ENCODE measurements around the gene GAPT.

The GAPT gene

DNA sequence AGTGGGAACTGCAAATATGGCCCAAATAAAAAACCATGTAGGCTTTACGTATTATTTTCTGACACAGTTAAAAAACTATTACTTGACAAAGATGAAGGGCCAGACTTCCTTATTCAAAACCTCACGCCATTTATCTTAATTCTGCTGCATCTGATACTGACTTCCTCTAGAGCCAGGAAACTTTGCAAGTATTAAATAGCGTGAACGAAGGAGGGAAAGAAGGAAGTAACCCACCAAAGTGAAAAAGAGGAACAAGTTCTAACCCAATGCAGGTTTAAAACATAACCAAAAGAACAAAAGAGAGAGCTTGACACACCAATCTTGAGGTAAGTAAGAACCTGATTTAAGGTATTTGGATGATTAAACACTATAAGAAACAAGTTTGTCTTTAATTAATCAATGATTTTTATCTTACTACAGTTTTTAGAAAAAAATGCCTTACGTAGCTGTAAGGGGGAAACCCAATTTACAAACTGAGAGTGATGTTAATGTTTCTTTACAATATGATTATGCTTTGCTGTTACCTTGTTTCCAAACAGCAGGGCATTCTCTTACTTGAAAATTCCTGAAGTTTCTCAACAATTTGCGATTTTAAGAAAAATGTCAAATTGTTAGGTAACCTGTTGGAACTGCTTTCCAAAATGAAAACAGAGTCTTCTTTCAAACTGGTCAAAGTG lies at the start of gene GAPT:
Gene GAPT, plus strand, starts transcription at position 220 of the 677 bp plus-strand sequence. CDS start 3,102 bp downstream, outside the sequence.
- no peak for DNase-seq

DNA sequence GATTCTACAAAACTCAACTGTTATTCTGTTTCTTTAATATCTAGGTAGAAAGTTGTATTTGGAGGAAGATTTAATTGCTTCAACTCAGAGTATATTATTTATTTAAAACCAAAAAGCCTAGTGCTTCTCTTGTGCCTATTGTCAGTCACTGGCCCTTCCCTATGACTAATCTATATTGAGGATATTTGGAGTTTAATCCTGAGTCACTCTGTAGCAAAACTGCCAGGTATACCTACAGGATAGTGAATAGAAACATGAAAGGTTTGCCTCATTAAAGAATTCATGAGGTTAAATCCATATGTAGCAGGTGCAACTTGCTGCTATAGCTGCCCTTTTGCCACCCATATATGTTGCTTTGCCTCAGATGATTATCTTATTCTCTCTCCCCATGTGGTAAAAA lies 46.4 kb upstream of the GAPT start:
- no peak for DNase-seq

DNA sequence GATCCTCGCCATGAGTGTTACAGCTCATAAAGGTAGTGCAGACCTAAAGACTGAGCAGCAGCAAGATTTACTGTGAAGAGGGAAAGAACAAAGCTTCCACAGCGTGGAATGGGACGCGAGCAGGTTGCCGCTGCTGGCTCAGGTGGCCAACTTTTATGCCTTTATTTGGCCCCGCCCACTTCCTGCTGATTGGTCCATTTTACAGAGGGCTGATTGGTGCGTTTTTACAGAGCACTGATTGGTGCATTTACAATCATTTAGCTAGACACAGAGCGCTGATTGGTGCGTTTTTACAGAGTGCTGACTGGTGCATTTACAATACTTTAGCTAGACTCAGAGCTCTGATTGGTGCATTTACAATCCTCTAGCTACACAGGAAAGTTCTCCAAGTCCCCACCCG lies 45.2 kb upstream of the GAPT start:
- DNase-seq: no peak

DNA sequence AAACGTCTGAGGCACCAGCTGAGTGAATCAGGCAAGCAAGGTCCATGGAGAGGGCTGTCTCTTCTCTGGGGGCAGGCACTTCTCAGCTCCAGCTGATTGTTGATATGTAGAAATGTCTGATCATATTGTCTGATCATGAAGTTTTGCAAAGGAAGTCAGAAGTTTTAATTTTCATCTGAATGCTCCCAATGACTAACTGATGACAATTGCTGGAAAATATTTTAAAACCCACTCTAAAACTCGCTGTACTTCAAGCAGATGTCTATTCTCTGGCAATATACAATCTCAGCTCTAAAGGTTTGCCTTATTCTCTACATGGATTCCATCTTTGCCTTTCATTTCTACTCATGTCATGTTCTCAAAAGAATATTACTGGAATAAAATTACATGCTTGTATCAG lies 44.0 kb upstream of the GAPT start:
- DNase-seq: no peak

DNA sequence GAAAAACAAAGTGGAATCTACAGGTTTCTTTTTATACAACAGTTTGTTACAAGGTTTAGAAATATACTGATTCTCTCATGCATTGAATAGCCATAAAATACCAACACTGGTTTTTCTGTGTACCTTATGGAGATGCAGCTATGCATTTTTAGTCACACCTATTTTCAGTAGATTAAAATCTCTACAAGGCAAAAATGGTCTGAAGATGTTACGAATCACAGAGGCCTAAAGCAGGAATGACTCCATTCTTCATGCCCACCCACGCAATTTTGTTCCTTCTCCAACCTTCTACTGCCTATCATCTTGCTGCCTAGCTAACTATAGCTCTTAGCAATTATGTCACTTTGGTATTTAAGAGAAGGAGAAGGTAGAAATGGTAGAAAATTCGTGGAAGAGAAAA lies 41.2 kb upstream of the GAPT start:
- no peak for DNase-seq

DNA sequence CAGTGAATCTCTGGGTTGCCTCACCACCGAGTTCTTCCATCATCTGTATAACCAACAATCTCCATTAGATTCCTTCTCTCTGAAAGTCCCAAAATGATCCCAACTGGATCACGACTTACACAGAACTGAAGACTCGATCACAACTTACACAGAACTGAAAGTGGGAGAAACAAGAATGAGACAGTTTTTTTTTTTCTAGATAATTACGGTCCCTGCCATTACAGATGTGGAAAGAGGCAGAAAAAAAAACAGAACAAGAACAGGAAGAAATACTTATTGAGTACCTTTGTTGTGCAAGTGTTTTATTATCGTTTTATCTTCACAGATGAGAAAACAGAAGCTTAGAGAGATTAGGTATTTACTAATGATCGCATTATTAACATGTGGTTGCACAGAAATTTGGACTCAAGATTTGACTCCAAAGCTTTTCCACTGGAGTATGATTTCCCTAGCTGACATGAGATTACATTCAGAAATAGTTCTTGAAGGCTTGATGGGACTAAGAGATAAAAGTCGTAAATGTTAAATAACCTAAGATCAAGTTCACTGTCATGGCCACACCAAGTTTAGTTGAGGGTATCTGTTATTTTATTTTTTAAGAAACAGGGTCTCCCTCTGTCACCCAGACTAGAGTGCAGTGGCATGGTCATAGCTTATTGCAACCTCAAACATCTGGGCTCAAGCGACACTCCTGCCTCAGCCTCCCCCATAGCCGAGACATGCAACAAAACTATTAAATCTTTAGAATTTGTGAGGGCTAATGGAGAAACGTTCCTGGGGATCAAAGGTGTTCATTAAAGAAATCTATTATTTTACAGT lies 40.2 kb upstream of the GAPT start:
- DNase-seq: no peak

DNA sequence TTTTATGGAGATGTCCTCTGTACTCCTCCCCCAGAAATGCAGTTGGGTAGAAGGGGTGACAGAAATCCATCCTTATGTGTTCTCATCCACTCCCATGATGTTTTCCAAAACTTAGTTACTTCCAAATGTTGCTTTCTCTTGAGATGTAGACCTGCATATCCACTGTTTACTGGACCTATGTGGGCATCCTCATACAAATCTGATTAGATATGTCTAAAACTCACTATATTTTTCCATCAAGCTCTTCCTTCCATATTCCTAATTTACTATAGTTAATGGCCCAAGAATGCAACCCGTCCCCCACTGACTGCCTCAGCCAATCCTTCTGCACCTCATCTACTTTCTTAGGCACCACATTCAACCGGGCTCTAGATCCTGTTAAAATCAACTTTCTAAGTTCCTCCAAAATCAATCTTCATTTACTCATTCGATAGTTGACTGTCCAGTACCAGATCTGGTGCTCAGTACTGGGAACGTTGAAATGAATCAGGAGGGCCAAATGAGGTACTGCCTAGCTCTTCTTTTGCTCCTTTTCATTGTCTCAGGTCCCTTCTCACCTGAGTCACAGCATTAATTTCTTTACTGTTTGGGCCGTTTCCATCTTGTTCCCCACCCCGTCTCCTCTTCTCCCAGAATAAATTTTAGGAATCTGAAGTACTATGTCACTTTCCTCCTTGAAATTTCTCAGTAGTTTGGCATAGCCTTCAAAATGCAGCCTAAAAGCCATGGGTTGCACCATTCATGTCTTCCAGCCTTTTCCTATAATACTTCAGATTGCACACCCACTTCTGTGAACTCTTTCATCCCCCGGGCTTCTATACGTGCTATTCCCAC lies 39.3 kb upstream of the GAPT start:
- DNase-seq: no peak

DNA sequence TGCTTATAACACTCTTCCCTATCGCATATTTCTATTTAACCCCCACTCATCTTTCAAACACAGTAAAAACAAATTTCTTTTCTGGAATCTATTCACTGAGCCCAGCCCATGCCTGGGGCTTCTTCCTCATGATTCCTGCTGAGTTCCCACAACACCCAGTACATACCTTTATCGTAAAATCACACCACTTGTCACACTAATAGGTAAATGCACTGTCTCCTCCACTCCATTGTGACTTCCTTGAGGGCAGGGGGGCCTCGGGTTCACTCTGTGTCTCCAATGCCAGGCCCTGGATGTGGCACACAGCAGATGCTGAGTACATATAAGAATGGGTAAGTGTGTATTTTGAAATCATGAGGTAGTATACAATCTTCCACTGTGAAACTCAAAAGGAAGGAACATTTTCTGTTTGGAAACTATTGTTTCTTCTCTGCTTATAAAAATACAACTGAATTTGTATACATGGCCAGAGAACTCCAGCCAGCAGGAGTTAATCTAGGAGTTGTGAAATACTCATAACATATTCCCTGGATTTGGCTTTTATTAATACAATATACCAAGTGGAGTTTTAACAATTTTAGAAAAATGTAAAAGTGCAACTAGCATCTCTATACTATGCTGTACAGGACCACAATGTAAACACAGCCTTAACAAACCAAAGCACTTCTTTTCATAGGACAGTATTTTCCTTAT lies 38.5 kb upstream of the GAPT start:
- DNase-seq: no peak

DNA sequence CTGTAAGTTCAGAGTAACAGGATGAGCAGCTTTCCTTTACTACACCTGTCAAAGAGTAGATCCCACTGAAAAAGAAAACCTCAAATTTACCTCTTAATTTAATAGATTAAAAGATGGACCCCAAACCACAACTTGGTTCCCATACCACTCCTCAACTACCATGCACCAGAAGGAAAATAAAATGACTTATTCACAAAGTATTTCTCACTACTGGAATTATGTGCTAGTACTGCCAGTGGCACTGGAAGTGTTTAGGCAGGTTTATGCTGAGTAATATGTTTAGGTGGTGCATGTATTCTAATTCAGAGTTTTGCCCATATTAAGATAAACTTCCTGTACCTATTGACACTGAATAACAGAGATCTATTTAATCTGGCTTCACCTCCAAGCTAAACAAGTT lies 37.9 kb upstream of the GAPT start:
- no peak for DNase-seq

DNA sequence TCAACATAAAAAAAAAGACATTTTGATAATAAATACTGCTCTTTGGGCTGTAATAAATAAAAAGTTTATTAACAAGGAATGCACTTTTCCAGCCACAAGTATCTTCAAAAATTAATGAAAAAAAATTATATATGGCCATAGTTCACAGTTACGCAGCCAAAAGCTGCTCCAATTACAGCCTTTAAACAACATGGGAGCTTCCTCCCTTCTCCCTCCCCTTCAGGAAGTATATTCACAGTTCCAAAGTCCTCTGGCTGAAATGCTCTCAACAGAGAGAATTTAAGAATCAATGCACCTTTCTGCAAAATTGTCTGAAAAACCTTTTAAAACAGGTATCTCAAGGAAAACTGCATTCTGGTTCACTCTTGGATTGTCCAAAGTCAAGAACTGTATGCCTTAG lies 37.2 kb upstream of the GAPT start:
- DNase-seq: no peak

DNA sequence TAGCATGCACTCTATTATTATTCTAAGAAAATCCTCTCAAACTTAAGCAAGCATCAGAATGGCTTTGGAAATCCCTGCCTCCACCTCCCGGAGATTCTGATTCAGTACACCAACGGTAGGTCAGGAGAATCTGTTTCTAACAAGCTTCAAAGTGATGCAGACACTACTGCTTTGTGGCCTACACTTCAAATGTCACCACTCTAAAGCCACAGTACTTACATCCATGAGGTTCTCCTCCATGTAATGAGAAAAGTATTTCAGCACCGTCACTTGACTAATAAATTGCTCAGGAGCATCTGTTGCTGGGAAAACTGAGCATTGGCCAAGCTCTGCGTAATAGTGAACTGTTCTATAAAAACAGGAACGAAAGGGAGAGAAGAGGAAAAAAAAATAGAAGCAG lies 36.2 kb upstream of the GAPT start:
- DNase-seq: no peak

DNA sequence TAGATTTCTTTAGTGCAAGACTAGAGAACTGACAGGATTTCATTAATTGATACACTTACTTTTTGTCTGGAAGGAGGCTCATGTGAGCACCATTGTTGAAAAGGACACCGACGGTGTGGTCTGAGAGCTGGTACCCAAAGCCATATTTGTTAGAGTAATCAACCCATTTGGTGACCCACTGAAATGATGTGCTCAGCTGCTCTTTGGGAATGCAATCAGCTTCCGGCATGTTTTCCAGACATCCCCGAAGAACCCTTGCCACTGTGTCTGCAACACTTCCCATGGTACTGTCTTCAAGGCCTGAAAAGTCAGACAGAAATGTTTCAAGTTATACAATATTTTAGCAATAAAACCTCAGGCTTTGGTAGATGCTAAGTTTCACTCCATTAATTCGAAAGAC lies 35.8 kb upstream of the GAPT start:
- no peak for DNase-seq

DNA sequence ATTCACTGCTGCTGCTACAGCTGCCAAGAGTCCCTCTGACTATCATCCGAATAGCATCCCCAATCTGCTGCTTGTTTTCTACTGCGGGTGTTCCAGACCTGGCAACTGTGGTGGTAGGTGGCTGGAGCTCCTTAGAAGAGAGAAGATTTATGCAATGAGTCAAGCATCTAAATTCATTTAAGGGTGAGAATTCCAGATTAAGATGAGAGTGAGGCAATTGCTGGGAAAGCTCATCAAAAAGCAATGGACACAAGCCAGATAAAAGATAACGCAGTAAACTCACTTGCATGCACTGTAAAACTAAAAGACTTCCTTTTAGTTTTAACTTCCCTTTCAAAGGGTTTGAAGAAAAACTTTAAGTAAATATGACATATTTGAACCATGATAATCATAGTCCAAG lies 35.2 kb upstream of the GAPT start:
- no peak for DNase-seq

DNA sequence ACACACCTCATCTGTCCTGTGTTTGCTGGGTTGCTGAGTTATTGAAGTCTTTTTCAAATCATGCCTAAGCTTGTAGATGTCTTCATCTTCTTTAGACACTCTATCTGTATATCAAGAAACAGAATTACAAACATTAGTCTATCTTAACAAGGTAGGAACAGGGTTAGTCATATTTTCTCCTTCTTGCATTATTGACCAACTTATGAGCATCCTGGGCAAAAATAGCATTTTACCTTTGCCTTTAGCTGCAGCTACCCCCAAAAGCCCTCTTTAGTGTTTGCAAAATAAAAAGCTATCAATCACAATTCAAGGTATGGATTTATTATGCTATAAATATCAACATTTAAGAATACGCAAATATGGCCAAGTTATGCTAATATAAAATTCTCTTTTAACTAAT lies 34.7 kb upstream of the GAPT start:
- no peak for DNase-seq

DNA sequence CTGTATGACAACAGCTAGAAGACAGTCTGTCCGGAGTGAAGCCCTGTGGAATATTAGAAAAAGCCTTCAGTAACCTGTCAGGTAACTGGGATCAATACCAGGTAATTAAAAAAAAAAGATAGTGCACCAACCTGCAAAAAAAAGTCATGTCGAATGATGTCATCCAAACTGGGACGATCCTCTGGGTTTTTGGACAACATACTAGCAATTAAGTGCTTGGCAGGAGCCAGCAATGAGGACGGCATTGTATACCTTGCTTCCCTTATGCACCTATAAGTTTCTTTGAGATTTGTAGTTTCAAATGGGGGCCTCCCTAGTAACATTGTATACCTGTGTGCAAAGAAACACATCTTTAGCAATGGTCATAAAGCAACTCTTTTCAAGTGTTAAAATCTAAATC lies 34.2 kb upstream of the GAPT start:
- DNase-seq: no peak

DNA sequence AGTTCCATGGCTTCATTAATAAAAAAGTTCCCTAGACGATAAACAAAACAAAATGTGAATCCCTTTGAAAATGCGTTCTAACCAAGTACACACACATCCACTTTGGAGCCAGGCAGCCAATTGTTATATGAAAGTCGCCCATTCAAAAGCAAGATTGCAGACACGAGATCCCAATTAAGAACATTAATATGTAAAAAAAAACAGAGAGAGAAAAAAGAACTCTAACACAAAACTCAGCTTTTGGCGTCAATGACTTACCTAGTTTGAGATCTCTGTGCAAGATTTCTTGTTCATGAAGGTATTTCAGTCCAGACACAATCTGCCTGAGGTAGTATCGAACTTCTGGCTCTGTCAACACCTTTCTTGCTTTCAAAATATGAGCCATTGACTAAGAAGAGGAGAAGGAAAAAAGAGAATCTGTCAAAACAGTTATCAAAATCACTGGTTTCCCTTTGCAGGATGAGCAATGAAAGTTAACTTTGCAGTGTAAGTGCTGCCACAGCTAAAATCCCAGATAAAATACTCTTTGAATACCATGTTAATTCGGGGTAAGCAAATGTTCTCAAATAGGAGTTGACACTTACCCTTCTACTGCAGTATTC lies 33.0 kb upstream of the GAPT start:
- DNase-seq: no peak

DNA sequence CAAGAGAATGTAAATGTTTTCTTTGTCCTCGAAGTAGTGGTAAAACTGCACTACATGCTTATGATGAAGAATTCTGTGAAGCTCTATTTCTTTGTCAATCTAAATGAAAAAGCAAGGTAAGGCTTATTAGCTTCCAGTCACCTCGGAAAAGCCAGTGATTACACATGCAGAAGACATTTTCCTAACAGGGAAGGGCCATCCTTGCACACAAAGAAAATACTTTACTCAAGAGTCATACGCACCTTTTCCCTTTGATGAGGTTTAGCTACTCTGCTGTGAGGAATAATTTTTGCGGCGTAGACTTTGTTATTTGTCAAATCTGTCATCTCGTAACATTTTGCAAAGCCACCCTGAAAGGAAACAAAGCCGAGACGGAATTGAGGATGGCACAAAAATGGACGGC lies 32.5 kb upstream of the GAPT start:
- no peak for DNase-seq

DNA sequence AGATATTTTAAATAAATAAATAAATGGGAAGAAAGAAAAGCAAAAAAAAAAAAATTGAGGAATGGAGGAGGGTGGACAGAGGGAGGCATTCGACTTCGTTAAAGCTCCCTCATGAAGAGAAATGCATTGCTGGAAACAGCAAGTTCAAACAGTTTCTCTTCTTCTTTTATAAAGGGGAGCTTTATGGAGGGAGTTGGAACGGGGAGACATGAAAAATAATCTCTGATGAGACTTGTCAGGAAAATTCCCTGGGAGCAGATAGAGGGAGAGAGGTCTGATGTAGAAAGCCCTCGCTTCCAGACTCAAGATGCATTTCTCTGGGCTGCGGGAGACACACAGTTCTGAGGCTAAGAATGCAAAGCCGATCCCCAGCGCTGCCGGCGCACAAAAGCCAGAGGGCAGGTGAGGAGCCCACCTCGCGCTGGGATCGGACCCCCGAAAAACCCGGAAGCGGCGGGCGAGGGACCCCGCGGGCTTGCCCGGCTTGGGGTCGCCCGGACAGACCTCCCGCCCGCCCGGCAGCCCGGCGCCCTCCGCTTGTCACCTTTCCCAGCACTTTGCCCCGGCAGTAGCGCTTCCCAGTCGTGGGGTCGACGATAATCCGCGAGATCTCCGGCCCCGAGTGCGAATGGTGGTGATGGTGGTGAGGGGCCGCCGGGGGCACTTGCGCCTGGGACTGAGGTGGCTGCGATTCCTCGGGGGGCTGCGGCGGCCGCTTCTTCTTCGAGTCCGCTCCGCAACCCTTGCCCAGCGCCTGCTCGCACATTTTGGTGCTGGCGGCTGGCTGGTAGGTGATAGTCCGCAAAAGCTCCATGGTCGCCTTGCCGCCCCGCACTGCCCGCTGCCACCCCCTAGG lies 31.9 kb upstream of the GAPT start:
- DNase-seq: no peak

DNA sequence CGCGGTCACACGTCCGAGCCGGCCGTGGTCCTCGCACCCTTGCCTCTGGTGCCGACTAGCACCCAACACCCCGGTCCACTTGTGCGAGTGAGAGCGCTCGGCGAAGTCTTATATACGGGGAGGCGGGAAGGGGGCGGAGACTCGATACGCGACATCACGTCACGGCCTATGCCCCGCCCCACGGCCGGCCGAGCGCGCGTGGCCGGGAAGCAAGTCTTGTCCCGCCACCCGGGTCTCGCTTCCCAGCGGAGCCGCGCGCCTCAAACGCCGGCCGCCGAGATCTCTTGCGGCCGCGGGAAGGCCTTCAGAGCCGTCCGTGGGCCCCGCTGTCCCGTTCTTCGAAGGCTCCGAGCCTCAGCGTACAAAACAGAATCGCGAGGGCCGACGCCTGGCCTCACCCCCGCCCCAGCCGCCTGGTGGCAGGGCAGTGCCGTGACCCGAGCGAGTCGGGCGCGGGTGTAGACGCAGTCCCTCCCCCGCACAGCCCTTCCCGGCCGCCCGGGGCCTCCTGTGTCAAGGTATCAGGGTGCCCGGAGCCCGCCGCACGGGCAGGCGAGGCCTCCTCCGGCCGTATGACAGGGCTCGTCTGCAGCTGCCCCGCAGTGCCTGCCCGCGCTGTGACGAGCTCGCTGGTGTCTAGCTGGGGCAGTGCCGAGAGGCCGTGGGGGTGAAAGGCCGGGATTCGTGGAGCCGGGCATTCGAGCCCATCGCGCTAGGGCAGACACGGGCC lies 31.1 kb upstream of the GAPT start, which contains the start of gene PLK2:
Gene PLK2, minus strand, starts transcription at position 85 of the 730 bp plus-strand sequence. CDS start 127 bp downstream, outside the sequence.
- DNase-seq: peak; percentile 96

DNA sequence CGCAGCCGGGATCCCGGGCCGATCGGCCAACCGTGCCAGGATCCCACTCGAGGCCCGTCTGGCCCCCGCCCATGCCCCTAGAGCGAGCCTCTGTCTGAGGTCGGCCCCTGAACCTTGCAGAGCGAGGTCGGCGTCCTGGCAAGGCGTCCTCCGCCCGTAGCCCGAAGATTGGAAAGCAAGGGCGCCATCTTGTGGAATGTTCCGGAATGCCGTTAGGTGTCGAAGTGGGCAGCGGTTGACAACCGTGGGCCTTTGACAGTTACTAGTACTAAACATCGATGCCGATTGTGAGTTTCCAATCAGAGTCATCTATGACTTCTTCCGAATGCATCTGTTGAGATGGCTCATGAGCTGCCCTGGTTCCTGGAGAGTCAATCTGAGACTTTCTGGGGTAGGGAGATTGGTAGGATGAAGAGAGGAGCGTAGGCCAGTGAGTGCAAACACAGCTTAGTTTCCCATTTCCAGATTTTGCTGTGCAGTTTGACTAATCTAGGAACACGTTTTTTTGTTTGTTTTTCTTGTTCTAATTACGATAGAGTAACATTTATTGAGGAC lies 30.4 kb upstream of the GAPT start:
- peak; percentile 93 for DNase-seq

Measured in left hindlimb (tissue), 1 donor.